IMR-90 (cell line): ENCODE results near the gene ACKR2. TPM values are rescaled to one million over a fixed set of nuclear protein-coding genes. Genes with fewer than 3 reads are reported as not detected.

ENCODE experiments used
- ATAC-seq: fragments of 200-7000 bp; cut with Tn5 transposase; 2 replicates; pipeline ENCODE4 v1.9.1; 2020; ENCODE audit warnings: low read depth, mild to moderate bottlenecking, moderate library complexity
- BruUV-seq: library from RNA; stranded (reverse); fragments of 400-500 nt; replicated peaks from 2 replicates; lab custom pipeline; 2021; lab: Mats Ljungman, UMichigan
- CTCF ChIA-PET: fragments of 300-600 bp; formaldehyde crosslinking; extraction: SDS; loops from one replicate; lab custom pipeline; 2021; ENCODE audit warnings: antibody characterized with exemption; lab: Yijun Ruan, JAX
- POLR2A ChIA-PET: fragments of 300-600 bp; sonication (Branson Sonifier 250); formaldehyde crosslinking; loops from one replicate; lab custom pipeline; 2022; ENCODE audit warnings: antibody characterized with exemption; ENCODE audit not compliant: unreplicated experiment; lab: Charles Lee
- DNase-seq: peaks from one replicate; pipeline ENCODE4 v3.0.0; 2013
- H2AFZ ChIP-seq: replicated peaks from 2 replicates; pipeline ENCODE3; 2013; ENCODE audit warnings: low read length, mild to moderate bottlenecking; ENCODE audit not compliant: poor library complexity
- H2AK5ac ChIP-seq: 2 replicates; pipeline ENCODE4 v1.6.1; 2013; ENCODE audit warnings: low read depth, low read length, inconsistent platforms
- H2AK9ac ChIP-seq: replicated peaks from 2 replicates; pipeline ENCODE3; 2013; ENCODE audit warnings: mild to moderate bottlenecking, low read depth, low read length, moderate library complexity; ENCODE audit not compliant: poor library complexity
- H2BK120ac ChIP-seq: 2 replicates; pipeline ENCODE4 v1.6.1; 2013; ENCODE audit warnings: low read depth, low read length, inconsistent platforms
- H2BK15ac ChIP-seq: 3 replicates; pipeline ENCODE4 v1.6.1; 2013; ENCODE audit warnings: low read depth, low read length, inconsistent platforms
- H2BK20ac ChIP-seq: 2 replicates; pipeline ENCODE4 v1.6.1; 2013; ENCODE audit warnings: low read depth, mild to moderate bottlenecking, inconsistent platforms, low read length, moderate library complexity
- H2BK5ac ChIP-seq: 2 replicates; pipeline ENCODE4 v1.6.1; 2013; ENCODE audit warnings: mild to moderate bottlenecking, low read depth, low read length, inconsistent platforms; ENCODE audit not compliant: poor library complexity, severe bottlenecking
- H3K14ac ChIP-seq: replicated peaks from 2 replicates; pipeline ENCODE4 v1.6.1; 2013; ENCODE audit warnings: low read depth, low read length, inconsistent platforms
- H3K18ac ChIP-seq: 2 replicates; pipeline ENCODE4 v1.6.1; 2013; ENCODE audit warnings: low read depth, low read length, control low read depth
- H3K23ac ChIP-seq: 2 replicates; pipeline ENCODE4 v1.6.1; 2013; ENCODE audit warnings: low read depth, low read length, inconsistent platforms
- H3K27ac ChIP-seq: 2 replicates; pipeline ENCODE4 v1.5.1; 2013; ENCODE audit warnings: mild to moderate bottlenecking, control low read depth, low read length; ENCODE audit not compliant: insufficient read depth
- H3K27me3 ChIP-seq: 2 replicates; pipeline ENCODE4 v1.6.1; 2013; ENCODE audit warnings: low read length; ENCODE audit not compliant: control insufficient read depth, insufficient read depth
- H3K36me3 ChIP-seq: 2 replicates; pipeline ENCODE4 v1.6.1; 2013; ENCODE audit warnings: low read length, mixed read lengths; ENCODE audit not compliant: control insufficient read depth, insufficient read depth
- H3K4ac ChIP-seq: 2 replicates; pipeline ENCODE4 v1.6.1; 2013; ENCODE audit warnings: low read depth, low read length, inconsistent platforms
- H3K4me1 ChIP-seq: 2 replicates; pipeline ENCODE4 v1.6.1; 2013; ENCODE audit warnings: low read length, mixed read lengths; ENCODE audit not compliant: control insufficient read depth, insufficient read depth
- H3K4me2 ChIP-seq: 2 replicates; pipeline ENCODE4 v1.6.1; 2013; ENCODE audit warnings: low read depth, mild to moderate bottlenecking, control low read depth, low read length, moderate library complexity
- H3K4me3 ChIP-seq: 2 replicates; pipeline ENCODE4 v1.5.1; 2013; ENCODE audit warnings: low read depth, mild to moderate bottlenecking, control low read depth, low read length, moderate library complexity; ENCODE audit not compliant: insufficient read depth
- H3K56ac ChIP-seq: 2 replicates; pipeline ENCODE4 v1.6.1; 2013; ENCODE audit warnings: low read length, inconsistent platforms; ENCODE audit not compliant: insufficient read depth; ENCODE audit errors: extremely low read depth
- H3K79me1 ChIP-seq, 2 experiments: 2 replicates each; pipeline ENCODE4 v1.6.1; 2013; ENCODE audit warnings: low read length in 2 of 2, inconsistent platforms in 1 of 2, low read depth in 1 of 2
- H3K9ac ChIP-seq: 2 replicates; pipeline ENCODE4 v1.6.1; 2013; ENCODE audit warnings: low read depth, low read length, control low read depth
- H3K9me1 ChIP-seq: 2 replicates; pipeline ENCODE4 v1.6.1; 2013; ENCODE audit warnings: low read length, inconsistent platforms; ENCODE audit not compliant: insufficient read depth
- H3K9me3 ChIP-seq: 2 replicates; pipeline ENCODE4 v1.6.1; 2013; ENCODE audit warnings: low read length; ENCODE audit not compliant: control insufficient read depth, insufficient read depth
- H4K20me1 ChIP-seq: 2 replicates; pipeline ENCODE4 v1.6.1; 2013; ENCODE audit warnings: low read length, inconsistent platforms; ENCODE audit not compliant: insufficient read depth
- H4K5ac ChIP-seq: 2 replicates; pipeline ENCODE4 v1.6.1; 2013; ENCODE audit warnings: mild to moderate bottlenecking, low read depth, low read length, control low read depth
- H4K8ac ChIP-seq, 2 experiments: 2 replicates each; pipeline ENCODE4 v1.6.1; 2013; ENCODE audit warnings: low read depth in 2 of 2, low read length in 2 of 2, control low read depth in 1 of 2, inconsistent platforms in 1 of 2
- H4K91ac ChIP-seq: 2 replicates; pipeline ENCODE4 v1.6.1; 2013; ENCODE audit warnings: low read depth, low read length, inconsistent platforms; ENCODE audit not compliant: insufficient read depth
- FOS ChIP-seq: fragments of 150-350 bp; IDR thresholded peaks from 2 replicates; pipeline ENCODE4 v1.6.1; 2016; ENCODE audit warnings: low read depth, low read length
- MAFK ChIP-seq: IDR thresholded peaks from 2 replicates; pipeline ENCODE4 v1.6.1; 2012; ENCODE audit warnings: low read depth, low read length, improper control_type of control experiment
- MAZ ChIP-seq: IDR thresholded peaks from 2 replicates; pipeline ENCODE4 v1.6.1; 2012; ENCODE audit warnings: low read depth, mild to moderate bottlenecking, low read length, improper control_type of control experiment, moderate library complexity, borderline replicate concordance
- POLR2A ChIP-seq: IDR thresholded peaks from 2 replicates; pipeline ENCODE4 v1.6.1; 2012; ENCODE audit warnings: mild to moderate bottlenecking, low read depth, low read length
- RFX5 ChIP-seq: IDR thresholded peaks from 2 replicates; pipeline ENCODE4 v1.8.0; 2012; ENCODE audit warnings: low read depth, mild to moderate bottlenecking, low read length, moderate library complexity
- SMC3 ChIP-seq: fragments of 150-350 bp; IDR thresholded peaks from 2 replicates; pipeline ENCODE4 v1.6.1; 2016; ENCODE audit warnings: low read depth, mild to moderate bottlenecking, antibody characterized with exemption, low read length, moderate library complexity
- WGBS, 2 experiments: methylation state at CpG; one replicate each; pipeline versions ENCODE4 v1.1.5 to v1.1.7; 2013; ENCODE audit warnings: missing lambda C conversion rate in 2 of 2; ENCODE audit not compliant: insufficient read length in 1 of 2; ENCODE audit errors: extremely low coverage in 2 of 2; 5-methylcytosine and 5-hydroxymethylcytosine counted together
- dilution Hi-C: fragments of 300-500 bp; cut with HindIII; formaldehyde crosslinking; loops from one replicate; pipeline ENCODE4 v1.14.3; 2018; ENCODE audit warnings: low sequenced_read_pairs; ENCODE audit not compliant: unreplicated experiment
- in situ Hi-C: fragments of 300-500 bp; cut with MboI; formaldehyde crosslinking; loops from 3 replicates; pipeline ENCODE4 v1.14.3; 2019; ENCODE audit warnings: low sequenced_read_pairs, inconsistent platforms, mixed read lengths
- intact Hi-C: fragments of 100-400 bp; cut with micrococcal nuclease; formaldehyde crosslinking; loops from 2 replicates; pipeline ENCODE4 v1.10.0; 2022
- polyA plus RNA-seq, 3 experiments: library from polyadenylated mRNA; depleted of rRNA; stranded (reverse); fragments of >200 nt; gene quantifications; 2 replicates each; pipeline ENCODE4 v1.2.3, GENCODE V29; 2012; ENCODE audit warnings: low replicate concordance in 1 of 3
- total RNA-seq: library from RNA; depleted of rRNA; stranded (reverse); fragments of >200 nt; gene quantifications from 2 replicates; pipeline ENCODE4 v1.2.3, GENCODE V29; 2012
- TF ChIP-seq, protein P1 (sequence below): fragments of 150-350 bp; IDR thresholded peaks from 2 replicates; pipeline ENCODE4 v1.6.1; 2017; ENCODE audit warnings: mild to moderate bottlenecking, antibody characterized with exemption, low read length, low read depth
- TF ChIP-seq, protein P2 (sequence below): fragments of 150-350 bp; IDR thresholded peaks from 2 replicates; pipeline ENCODE4 v1.6.1; 2016; ENCODE audit warnings: low read depth, mild to moderate bottlenecking, low read length, moderate library complexity, borderline replicate concordance

ACKR2 gene
- total and polyA plus RNA-seq, 2 of the 4 experiments (the other 2 are of a cell fraction): 0.10 TPM; not detected in 1

DNA sequence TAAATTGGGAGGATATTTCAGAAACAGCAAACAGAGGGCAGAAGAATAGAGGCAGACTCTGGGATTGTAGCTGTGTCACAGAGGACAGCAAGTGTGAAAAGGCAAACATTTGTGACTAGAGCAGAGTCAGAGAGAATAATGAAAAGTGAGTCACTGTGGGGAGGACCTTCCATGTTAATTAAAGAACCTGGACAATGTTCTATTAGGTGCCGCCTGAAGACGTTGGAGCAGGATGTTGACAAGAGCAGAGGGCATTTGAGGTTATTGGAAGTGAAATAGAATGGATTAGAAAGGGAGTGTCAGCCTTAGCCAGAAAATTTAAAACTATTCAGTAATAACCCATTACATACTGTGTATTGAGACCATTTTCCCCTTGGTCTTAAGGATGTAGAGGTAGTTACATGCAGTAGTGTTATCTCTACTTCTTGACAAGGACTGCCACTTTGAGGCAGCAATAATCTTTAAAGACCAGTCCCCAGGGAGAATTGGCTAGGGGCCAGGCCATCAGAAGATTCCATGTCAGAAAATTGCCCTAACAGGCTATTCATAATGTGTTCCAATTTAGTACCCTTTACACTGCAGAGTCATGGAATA is 5.8 kb downstream of the ACKR2 start:
- no peaks in the 10 kb centered on the region for H3K9me1 ChIP-seq
- H3K18ac ChIP-seq: no peak overlapping the region
- no peaks in the 10 kb centered on the region for H3K9me3 ChIP-seq
- no peak overlapping the region for H2AK5ac ChIP-seq
- in situ Hi-C loops (no loop called here), intact Hi-C loops (no loop called here), dilution Hi-C loops (no loop called here)
- WGBS, 2 experiments: no CpG with 5 or more reads among the region's 2 CpGs
- H3K27me3 ChIP-seq: peaks cover 18% of the 10 kb centered on the region
- H3K27ac ChIP-seq: no peak overlapping the region
- H2BK120ac ChIP-seq: no peak overlapping the region
- H3K79me1 ChIP-seq: no peaks in the 10 kb centered on the region
- H3K56ac ChIP-seq: no peak overlapping the region
- ChIA-PET CTCF (interaction anchor here (1.0 kb wide), 1 partner anchor 15 kb away, joined by 3 read pairs; no protein-coding TSS in a partner anchor), POLR2A (no interaction called here)
- no peak overlapping the region for H4K5ac ChIP-seq
- no TSS peak for BruUV-seq
- no peak overlapping the region for H3K4me2 ChIP-seq
- no peak overlapping the region for H2AFZ ChIP-seq
- no peak overlapping the region for H2BK5ac ChIP-seq
- no peaks in the 10 kb centered on the region for H3K36me3 ChIP-seq
- TF ChIP-seq FOS: no peak
- TF ChIP-seq SMC3: no peak
- TF ChIP-seq MAFK: no peak
- no peak for TF ChIP-seq POLR2A
- TF ChIP-seq, protein P1, sequence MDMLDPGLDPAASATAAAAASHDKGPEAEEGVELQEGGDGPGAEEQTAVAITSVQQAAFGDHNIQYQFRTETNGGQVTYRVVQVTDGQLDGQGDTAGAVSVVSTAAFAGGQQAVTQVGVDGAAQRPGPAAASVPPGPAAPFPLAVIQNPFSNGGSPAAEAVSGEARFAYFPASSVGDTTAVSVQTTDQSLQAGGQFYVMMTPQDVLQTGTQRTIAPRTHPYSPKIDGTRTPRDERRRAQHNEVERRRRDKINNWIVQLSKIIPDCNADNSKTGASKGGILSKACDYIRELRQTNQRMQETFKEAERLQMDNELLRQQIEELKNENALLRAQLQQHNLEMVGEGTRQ: no peak
- no peak for TF ChIP-seq RFX5
- TF ChIP-seq, protein P2, sequence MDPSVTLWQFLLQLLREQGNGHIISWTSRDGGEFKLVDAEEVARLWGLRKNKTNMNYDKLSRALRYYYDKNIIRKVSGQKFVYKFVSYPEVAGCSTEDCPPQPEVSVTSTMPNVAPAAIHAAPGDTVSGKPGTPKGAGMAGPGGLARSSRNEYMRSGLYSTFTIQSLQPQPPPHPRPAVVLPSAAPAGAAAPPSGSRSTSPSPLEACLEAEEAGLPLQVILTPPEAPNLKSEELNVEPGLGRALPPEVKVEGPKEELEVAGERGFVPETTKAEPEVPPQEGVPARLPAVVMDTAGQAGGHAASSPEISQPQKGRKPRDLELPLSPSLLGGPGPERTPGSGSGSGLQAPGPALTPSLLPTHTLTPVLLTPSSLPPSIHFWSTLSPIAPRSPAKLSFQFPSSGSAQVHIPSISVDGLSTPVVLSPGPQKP: no peak
- no peak for TF ChIP-seq MAZ
- no peak overlapping the region for H3K23ac ChIP-seq
- no peak overlapping the region for H2AK9ac ChIP-seq
- no peak overlapping the region for H3K14ac ChIP-seq
- no peak overlapping the region for H4K91ac ChIP-seq
- no peaks in the 10 kb centered on the region for H3K4me1 ChIP-seq
- H2BK15ac ChIP-seq: no peak overlapping the region
- H3K9ac ChIP-seq: no peak overlapping the region
- H3K4ac ChIP-seq: no peak overlapping the region
- DNase-seq: no peak
- no peaks in the 10 kb centered on the region for H4K20me1 ChIP-seq
- no peak overlapping the region for H4K8ac ChIP-seq
- H2BK20ac ChIP-seq: no peak overlapping the region
- no peak overlapping the region for H3K4me3 ChIP-seq
- ATAC-seq: no peak
